ENCODE data around the gene ZNF560. TPM values are rescaled to one million over a fixed set of nuclear protein-coding genes. Genes with fewer than 3 reads are reported as not detected.

Gene ZNF560
- total and polyA plus RNA-seq, 10 of the 15 experiments (the other 5 are each of a cell fraction or from before 2014, with no cell fraction given): 0.03 to 0.16 (median 0.10) TPM; not detected in 4

DNA sequence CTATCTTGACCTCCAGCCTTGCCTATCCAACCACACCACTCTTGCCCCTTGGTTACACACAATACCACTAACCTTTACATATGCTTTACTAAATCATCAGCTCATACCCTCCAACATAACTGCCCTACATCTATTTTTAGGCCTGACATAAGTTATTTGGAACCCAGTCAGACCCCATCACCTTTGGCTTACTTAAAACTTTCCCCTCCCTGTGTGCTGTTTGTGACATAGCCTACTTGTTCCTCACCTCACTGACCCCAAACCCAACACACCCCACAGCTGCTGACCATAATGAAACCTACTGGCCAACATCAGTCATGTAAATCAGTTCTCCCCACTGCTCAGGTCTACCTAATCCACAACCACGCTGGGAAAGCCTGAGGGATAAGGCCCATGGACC lies 68.0 kb downstream of the ZNF560 start:
- no peak for DNase-seq (ENCODE audit: low read depth, low spot score)
- intact Hi-C loops (cut with micrococcal nuclease; ENCODE audit: unreplicated experiment) (loop anchor here (10.0 kb wide), 1 partner anchor 116 kb away; no protein-coding TSS in a partner anchor), in situ Hi-C loops (cut with MboI) (no loop called here)
- FAIRE-seq: no peak
- Histone ChIP-seq H3K9me3 (replicated peaks; ENCODE audit: control insufficient read depth, insufficient read depth, low read length) (peaks cover 1% of the 10 kb centered on the region; the same call in 2 of the 3 replicates), H2AFZ (ENCODE audit: control insufficient read depth, low read depth, low read length) (no peak overlapping the region), H3K9ac (ENCODE audit: control insufficient read depth, insufficient read depth, low read length) (no peak overlapping the region), H3K27me3 (replicated peaks in 1 of 2; ENCODE audit: control insufficient read depth in 2 of 2, insufficient read depth in 2 of 2, low read length in 1 of 2) (no peaks in the 10 kb centered on the region), H3K4me2 (ENCODE audit: control insufficient read depth, insufficient read depth) (no peak overlapping the region), H3K4me1 (ENCODE audit: control insufficient read depth, insufficient read depth, low read length) (no peaks in the 10 kb centered on the region), H4K20me1 (ENCODE audit: control insufficient read depth, insufficient read depth) (no peaks in the 10 kb centered on the region), H3K79me2 (ENCODE audit: control insufficient read depth, insufficient read depth, low read length) (peaks cover 6% of the 10 kb centered on the region), H3K27ac (ENCODE audit: control insufficient read depth, insufficient read depth) (no peak overlapping the region), H3K4me3 (no peak overlapping the region), H3K36me3 (ENCODE audit: control insufficient read depth in 2 of 2, insufficient read depth in 2 of 2, low read length in 1 of 2) (peaks cover 2 to 19% of the 10 kb centered on the region in 2 experiments)
- ChIA-PET RAD21 (ENCODE audit: unreplicated experiment) (no interaction called here), CTCF (interaction anchor here (1.1 kb wide), 1 partner anchor 295 kb away, joined by 4 read pairs; no protein-coding TSS in a partner anchor), SMC1A (ENCODE audit: uncharacterized antibody, unreplicated experiment) (interaction anchor here (0.6 kb wide), 1 partner anchor 55 kb away, joined by 3 read pairs; no protein-coding TSS in a partner anchor), POLR2A (no interaction called here)
- 27% methylated on average over 1 of the region's 1 CpG for WGBS (ENCODE audit: insufficient coverage, insufficient replicate concordance, low lambda C conversion rate, missing lambda C conversion rate)
- no peak for ATAC-seq
- BruUV-seq (replicated peaks): no TSS peak
- no peak for TF ChIP-seq CBX5 (IDR thresholded peaks at IDR 0.05; ENCODE audit: low read depth)
- no peak for TF ChIP-seq ZNF274 (IDR thresholded peaks at IDR 0.05; ENCODE audit: insufficient read depth, insufficient read length)
- no peak for TF ChIP-seq SRF (IDR thresholded peaks at IDR 0.05; ENCODE audit: low read depth in 2 of 2, low read length in 2 of 2)
- TF ChIP-seq, protein P1, sequence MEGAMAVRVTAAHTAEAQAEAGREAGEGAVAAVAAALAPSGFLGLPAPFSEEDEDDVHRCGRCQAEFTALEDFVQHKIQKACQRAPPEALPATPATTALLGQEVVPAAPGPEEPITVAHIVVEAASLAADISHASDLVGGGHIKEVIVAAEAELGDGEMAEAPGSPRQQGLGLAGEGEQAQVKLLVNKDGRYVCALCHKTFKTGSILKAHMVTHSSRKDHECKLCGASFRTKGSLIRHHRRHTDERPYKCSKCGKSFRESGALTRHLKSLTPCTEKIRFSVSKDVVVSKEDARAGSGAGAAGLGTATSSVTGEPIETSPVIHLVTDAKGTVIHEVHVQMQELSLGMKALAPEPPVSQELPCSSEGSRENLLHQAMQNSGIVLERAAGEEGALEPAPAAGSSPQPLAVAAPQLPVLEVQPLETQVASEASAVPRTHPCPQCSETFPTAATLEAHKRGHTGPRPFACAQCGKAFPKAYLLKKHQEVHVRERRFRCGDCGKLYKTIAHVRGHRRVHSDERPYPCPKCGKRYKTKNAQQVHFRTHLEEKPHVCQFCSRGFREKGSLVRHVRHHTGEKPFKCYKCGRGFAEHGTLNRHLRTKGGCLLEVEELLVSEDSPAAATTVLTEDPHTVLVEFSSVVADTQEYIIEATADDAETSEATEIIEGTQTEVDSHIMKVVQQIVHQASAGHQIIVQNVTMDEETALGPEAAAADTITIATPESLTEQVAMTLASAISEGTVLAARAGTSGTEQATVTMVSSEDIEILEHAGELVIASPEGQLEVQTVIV (IDR thresholded peaks at IDR 0.05; ENCODE audit: borderline replicate concordance, partially characterized antibody): no peak
- TF ChIP-seq NR2C2 (IDR thresholded peaks at IDR 0.05; ENCODE audit: borderline replicate concordance, control insufficient read depth, insufficient read length, low read depth): no peak
- no peak for TF ChIP-seq MYB (IDR thresholded peaks at IDR 0.05; ENCODE audit: borderline replicate concordance, low read depth, low read length)
- no peak for TF ChIP-seq SMARCA5 (IDR thresholded peaks at IDR 0.05)
- no peak for TF ChIP-seq RUNX3 (IDR thresholded peaks at IDR 0.05; ENCODE audit: low read length)
- no peak for TF ChIP-seq SMAD1 (IDR thresholded peaks at IDR 0.05; ENCODE audit: low read depth, partially characterized antibody)
- no peak for TF ChIP-seq BHLHE40 (IDR thresholded peaks at IDR 0.05; ENCODE audit: borderline replicate concordance in 1 of 2, low read depth in 2 of 2, low read length in 1 of 2)
- no peak for TF ChIP-seq ZBED1 (IDR thresholded peaks at IDR 0.05; ENCODE audit: borderline replicate concordance)
- TF ChIP-seq TCF7 (IDR thresholded peaks at IDR 0.05; ENCODE audit: borderline replicate concordance): no peak
- no peak for TF ChIP-seq KDM1A (IDR thresholded peaks at IDR 0.05; ENCODE audit: borderline replicate concordance)
- TF ChIP-seq BRCA1 (IDR thresholded peaks at IDR 0.05; ENCODE audit: low read depth, low read length): no peak
- TF ChIP-seq, protein P2, sequence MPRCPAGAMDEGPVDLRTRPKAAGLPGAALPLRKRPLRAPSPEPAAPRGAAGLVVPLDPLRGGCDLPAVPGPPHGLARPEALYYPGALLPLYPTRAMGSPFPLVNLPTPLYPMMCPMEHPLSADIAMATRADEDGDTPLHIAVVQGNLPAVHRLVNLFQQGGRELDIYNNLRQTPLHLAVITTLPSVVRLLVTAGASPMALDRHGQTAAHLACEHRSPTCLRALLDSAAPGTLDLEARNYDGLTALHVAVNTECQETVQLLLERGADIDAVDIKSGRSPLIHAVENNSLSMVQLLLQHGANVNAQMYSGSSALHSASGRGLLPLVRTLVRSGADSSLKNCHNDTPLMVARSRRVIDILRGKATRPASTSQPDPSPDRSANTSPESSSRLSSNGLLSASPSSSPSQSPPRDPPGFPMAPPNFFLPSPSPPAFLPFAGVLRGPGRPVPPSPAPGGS (IDR thresholded peaks at IDR 0.05; ENCODE audit: borderline replicate concordance, insufficient read depth, low read depth, low read length, poor library complexity, severe bottlenecking): no peak
- no peak for TF ChIP-seq ZNF592 (IDR thresholded peaks at IDR 0.05)
- no peak for TF ChIP-seq YY1 (IDR thresholded peaks at IDR 0.05; ENCODE audit: low read depth, low read length)

All from GM12878 (cell line).